GM12878 (cell line): ENCODE measurements around the gene PTPRH. TPM values are rescaled to one million over a fixed set of nuclear protein-coding genes. Genes with fewer than 3 reads are reported as not detected.

Experiments used
- ATAC-seq: fragments of 200-7000 bp; cut with Tn5 transposase; 3 replicates; pipeline ENCODE4 v1.9.1; 2020; ENCODE audit warnings: mild to moderate bottlenecking, moderate library complexity
- BruUV-seq: library from RNA; stranded (reverse); fragments of 400-500 nt; replicated peaks from 2 replicates; lab custom pipeline; 2021; lab: Mats Ljungman, UMichigan
- CTCF ChIA-PET: fragments of 300-600 bp; sonication (Branson Sonifier 250); formaldehyde crosslinking; extraction: SDS; loops from one replicate; lab custom pipeline; 2021; ENCODE audit warnings: inconsistent platforms; lab: Yijun Ruan, JAX
- POLR2A ChIA-PET: fragments of 350-600 bp; formaldehyde crosslinking; extraction: SDS; loops from one replicate; lab custom pipeline; 2021; ENCODE audit warnings: inconsistent platforms; lab: Charles Lee
- RAD21 ChIA-PET: fragments of 300-600 bp; sonication (Branson Sonifier 250); formaldehyde crosslinking; loops from one replicate; lab custom pipeline; 2023; ENCODE audit warnings: antibody characterized with exemption; ENCODE audit not compliant: unreplicated experiment; lab: Charles Lee
- SMC1A ChIA-PET: fragments of 300-600 bp; sonication (Branson Sonifier 250); formaldehyde crosslinking; loops from one replicate; lab custom pipeline; 2023; ENCODE audit not compliant: unreplicated experiment, uncharacterized antibody; lab: Charles Lee
- DNase-seq: peaks from one replicate; pipeline ENCODE4 v3.0.0-alpha.2; 2011; ENCODE audit warnings: low read depth, low spot score
- FAIRE-seq: peaks from 3 replicates; lab custom pipeline; 2011; peaks lifted over from hg19 to GRCh38; lab: Jason Lieb, UNC
- H2AFZ ChIP-seq: 2 replicates; pipeline ENCODE4 v1.6.0; 2011; ENCODE audit warnings: low read depth, low read length, control low read depth; ENCODE audit not compliant: control insufficient read depth
- H3K27ac ChIP-seq: 2 replicates; pipeline ENCODE4 v1.5.1; 2011; ENCODE audit warnings: control low read depth; ENCODE audit not compliant: control insufficient read depth, insufficient read depth
- H3K27me3 ChIP-seq, 2 experiments: replicated peaks in 1 of 2; 2 replicates each; pipeline versions ENCODE4 v1.6.0 to v1.6.1; 2011; ENCODE audit warnings: low read length in 1 of 2; ENCODE audit not compliant: control insufficient read depth in 2 of 2, insufficient read depth in 2 of 2
- H3K36me3 ChIP-seq, 2 experiments: 2 replicates each; pipeline ENCODE4 v1.5.1; 2011; ENCODE audit warnings: low read length in 1 of 2; ENCODE audit not compliant: control insufficient read depth in 2 of 2, insufficient read depth in 2 of 2
- H3K4me1 ChIP-seq: 2 replicates; pipeline ENCODE4 v1.6.1; 2011; ENCODE audit warnings: mild to moderate bottlenecking, low read length, moderate library complexity, mixed read lengths; ENCODE audit not compliant: control insufficient read depth, insufficient read depth
- H3K4me2 ChIP-seq: 2 replicates; pipeline ENCODE4 v1.6.0; 2011; ENCODE audit warnings: control low read depth; ENCODE audit not compliant: control insufficient read depth, insufficient read depth
- H3K4me3 ChIP-seq: fragments of 200-600 bp; sonication (generic); 2 replicates; pipeline ENCODE4 v1.5.1; 2016
- H3K79me2 ChIP-seq: 2 replicates; pipeline ENCODE4 v1.6.0; 2011; ENCODE audit warnings: low read length; ENCODE audit not compliant: control insufficient read depth, insufficient read depth
- H3K9ac ChIP-seq: 2 replicates; pipeline ENCODE4 v1.8.0; 2011; ENCODE audit warnings: low read length, control low read depth, mixed read lengths; ENCODE audit not compliant: control insufficient read depth, insufficient read depth
- H3K9me3 ChIP-seq: replicated peaks from 3 replicates; pipeline ENCODE4 v1.5.1; 2011; ENCODE audit warnings: mild to moderate bottlenecking, low read length; ENCODE audit not compliant: control insufficient read depth, insufficient read depth
- H4K20me1 ChIP-seq: 2 replicates; pipeline ENCODE4 v1.6.0; 2011; ENCODE audit not compliant: control insufficient read depth, insufficient read depth
- CTCF ChIP-seq, 3 experiments: IDR thresholded peaks in 2 of 3; conservative IDR thresholded peaks in 1 of 3; 2 replicates each; pipeline ENCODE4 v1.5.1; 2011; ENCODE audit warnings: low read depth in 3 of 3, low read length in 3 of 3, mild to moderate bottlenecking in 3 of 3, control low read depth in 2 of 3, moderate library complexity in 2 of 3, inconsistent platforms in 1 of 3, mixed read lengths in 1 of 3; ENCODE audit not compliant: control insufficient read depth in 2 of 3, insufficient read depth in 1 of 3; ENCODE audit errors: extremely low read depth in 1 of 3
- POLR2A ChIP-seq: IDR thresholded peaks from 2 replicates; pipeline ENCODE4 v1.6.1; 2011; ENCODE audit warnings: low read depth, mild to moderate bottlenecking, low read length
- RAD21 ChIP-seq: IDR thresholded peaks from 2 replicates; pipeline ENCODE4 v1.6.1; 2011; ENCODE audit warnings: mild to moderate bottlenecking, low read depth, low read length, moderate library complexity; ENCODE audit not compliant: insufficient read depth
- SMC3 ChIP-seq: IDR thresholded peaks from 2 replicates; pipeline ENCODE4 v1.6.1; 2011; ENCODE audit warnings: low read length, improper control_type of control experiment, borderline replicate concordance
- SUPT20H ChIP-seq: IDR thresholded peaks from 2 replicates; pipeline ENCODE4 v1.6.1; 2011; ENCODE audit warnings: low read depth, mild to moderate bottlenecking, low read length, moderate library complexity, borderline replicate concordance; ENCODE audit not compliant: control insufficient read depth
- ZNF687 ChIP-seq: fragments of 450-650 bp; IDR thresholded peaks from 2 replicates; pipeline ENCODE4 v1.6.1; 2017; ENCODE audit warnings: mild to moderate bottlenecking, moderate library complexity
- WGBS: methylation state at CpG from one replicate; pipeline ENCODE4 v1.1.6; 2016; ENCODE audit warnings: low lambda C conversion rate; ENCODE audit not compliant: insufficient replicate concordance, insufficient coverage; ENCODE audit errors: missing lambda C conversion rate; 5-methylcytosine and 5-hydroxymethylcytosine counted together
- in situ Hi-C: fragments of 300-500 bp; cut with MboI; formaldehyde crosslinking; loops from 9 replicates; pipeline ENCODE4 v1.14.3; 2018; ENCODE audit warnings: mixed read lengths
- intact Hi-C: fragments of 100-400 bp; cut with micrococcal nuclease; formaldehyde crosslinking; loops from one replicate; pipeline ENCODE4 v1.14.2; 2022; ENCODE audit not compliant: unreplicated experiment
- polyA plus RNA-seq, 11 experiments: library from polyadenylated mRNA; depleted of rRNA in 4 of 11; unstranded in 6 of 11; stranded (reverse) in 5 of 11; fragments of >200 nt; fragmentation: Nextera tagmentation in 4 of 11; fragmentation: Illumina TruSeq in 1 of 11; extraction: Ambion mirVana in 4 of 11; extraction: Trizol in 1 of 11; gene quantifications; 1 replicate in 1 of 11; 2 replicates in 10 of 11; pipeline versions ENCODE4 v1.2.1 to v1.2.3, GENCODE V29; 2011 to 2016; ENCODE audit warnings: inconsistent platforms in 2 of 11, missing spikeins in 2 of 11, low read depth in 1 of 11
- total RNA-seq, 4 experiments: library from RNA; depleted of rRNA in 3 of 4; stranded (reverse); fragments of >200 nt in 3 of 4; fragmentation: Illumina TruSeq in 1 of 4; extraction: Trizol in 1 of 4; gene quantifications; 2 replicates each; pipeline versions ENCODE4 v1.2.1 to v1.2.3, GENCODE V29; 2013 to 2021

PTPRH gene
- total and polyA plus RNA-seq, 10 of the 15 experiments (the other 5 are each of a cell fraction or from before 2014, with no cell fraction given) = 0.08 TPM; not detected in 9

GRCh38 chr19:55213547-55213946, 4.2 kb upstream of the PTPRH start:
- SMC1A ChIA-PET = interaction anchor here (1.4 kb wide), 1 partner anchor 206 kb away, joined by 3 read pairs; no protein-coding TSS in a partner anchor

DNA sequence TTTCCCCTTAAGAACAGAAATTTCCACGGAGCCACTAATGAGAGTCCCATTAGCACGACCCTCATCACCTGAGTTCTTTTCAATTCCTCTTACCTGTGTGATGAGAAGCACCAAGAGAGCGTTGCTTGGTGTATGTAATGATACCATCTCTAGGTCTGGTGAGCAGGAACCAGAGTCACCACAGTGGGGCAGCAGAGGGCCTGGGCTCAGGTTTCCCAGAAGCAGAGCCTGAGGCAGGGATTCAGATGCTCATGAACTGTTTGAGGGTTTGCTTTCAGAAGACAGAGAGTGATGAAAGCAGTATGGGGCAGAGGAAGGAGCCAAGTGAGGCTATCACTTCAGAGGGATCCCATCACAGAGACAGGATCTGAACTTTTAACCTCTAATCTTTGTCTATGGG, 3.1 kb upstream of the PTPRH start:
- ChIA-PET SMC1A (no interaction called here), POLR2A (no interaction called here), RAD21 (interaction anchor here (1.2 kb wide), 1 partner anchor 205 kb away, joined by 5 read pairs; no protein-coding TSS in a partner anchor), CTCF (interaction anchor here (0.8 to 1.2 kb wide), 5 partner anchors 47 to 201 kb away, joined by 3 to 4 read pairs (median 3); partner anchors contain the start of gene HSPBP1)
- ATAC-seq = peak; percentile 95
- peaks cover 3% of the 10 kb centered on the region; the same call in 1 of the 3 replicates for H3K9me3 ChIP-seq
- H3K4me1 ChIP-seq = no peaks in the 10 kb centered on the region
- in situ Hi-C loops = loop anchor here (5.0 kb wide), 1 partner anchor 205 kb away; no protein-coding TSS in a partner anchor
- intact Hi-C loops = loop anchor here (1.0 kb wide), 1 partner anchor 206 kb away; no protein-coding TSS in a partner anchor
- no peak overlapping the region for H3K27ac ChIP-seq
- no peaks in the 10 kb centered on the region for H4K20me1 ChIP-seq
- peak; percentile 13 for DNase-seq
- no peaks in the 10 kb centered on the region for H3K27me3 ChIP-seq
- H3K79me2 ChIP-seq = no peaks in the 10 kb centered on the region
- H3K9ac ChIP-seq = no peak overlapping the region
- no peak overlapping the region for H3K4me2 ChIP-seq
- H3K4me3 ChIP-seq = no peak overlapping the region
- 20% methylated on average over 3 of the region's 3 CpGs for WGBS
- TF ChIP-seq RAD21 = peak; percentile 80
- peak; percentile 59 to 78 (median 73) for TF ChIP-seq CTCF (IDR thresholded peaks at IDR 0.05 in 2 of 3, conservative IDR thresholded peaks at IDR 0.05 in 1 of 3; ENCODE audit: control insufficient read depth in 2 of 3, extremely low read depth in 1 of 3, insufficient read depth in 1 of 3, low read depth in 3 of 3, low read length in 3 of 3)
- TF ChIP-seq SMC3 = peak; percentile 71
- no peak for TF ChIP-seq ZNF687
- FAIRE-seq = no peak
- H3K36me3 ChIP-seq = no peaks in the 10 kb centered on the region
- no TSS peak for BruUV-seq
- no peak overlapping the region for H2AFZ ChIP-seq

More at GRCh38 chr19:55213547-55213946, 4.2 kb upstream of the PTPRH start:
- Histone ChIP-seq H3K4me2 (no peak overlapping the region), H3K9ac (no peak overlapping the region), H3K27ac (no peak overlapping the region), H3K9me3 (peaks cover 3% of the 10 kb centered on the region; the same call in 1 of the 3 replicates), H3K4me3 (no peak overlapping the region), H3K79me2 (no peaks in the 10 kb centered on the region), H3K36me3 (no peaks in the 10 kb centered on the region), H4K20me1 (no peaks in the 10 kb centered on the region), H3K27me3 (no peaks in the 10 kb centered on the region), H2AFZ (no peak overlapping the region), H3K4me1 (no peaks in the 10 kb centered on the region)
- ChIA-PET RAD21 (interaction anchor here (0.6 to 1.2 kb wide), 3 partner anchors 46 to 204 kb away, joined by 3 to 5 read pairs (median 3); no protein-coding TSS in a partner anchor), CTCF (interaction anchor here (0.6 to 0.9 kb wide), 3 partner anchors 10 to 200 kb away, joined by 3 read pairs; partner anchors contain the start of gene HSPBP1), POLR2A (no interaction called here)
- TF ChIP-seq POLR2A (no peak), SUPT20H (no peak)
- no peak for ATAC-seq
- no peak for DNase-seq
- intact Hi-C loops = no loop called here
- in situ Hi-C loops = loop anchor here (5.0 kb wide), 1 partner anchor 204 kb away; no protein-coding TSS in a partner anchor
- 68% methylated on average over 7 of the region's 7 CpGs for WGBS
- FAIRE-seq = no peak
- BruUV-seq = no TSS peak
